Left cardiac atrium (tissue), 4 donors: ENCODE measurements around the gene NOC4L. TPM values are rescaled to one million over a fixed set of nuclear protein-coding genes. Genes with fewer than 3 reads are reported as not detected.

Experiments
- ATAC-seq, 2 donors: fragments of 200-7000 bp; cut with Tn5 transposase; one replicate each; pipeline ENCODE4 v1.9.1; 2020; ENCODE audit warnings: mild to moderate bottlenecking in 2 of 2, moderate library complexity in 2 of 2
- DNase-seq: peaks from one replicate; pipeline ENCODE4 v3.0.0-alpha.2; 2020
- intact Hi-C, 2 donors: fragments of 100-400 bp; cut with DNase I; formaldehyde crosslinking; loops; one replicate each; pipeline versions ENCODE4 v1.14.1 to v1.15.1; 2022 to 2023
- total RNA-seq, 2 donors: library from RNA; stranded (reverse); fragmentation: NEBNext Ultra II Directional; extraction: Animal tissue kit (Norgen Biotek cat#: 25700); gene quantifications; one replicate each; pipeline ENCODE4 v1.2.1, GENCODE V29; 2021
- donor health status: DM: no; HTN: yes; CAD: no.
- donor health status: DM: no; HTN: yes; CAD: no; lungs with severe emphysema.
- donor health status: DM: yes; HTN: yes; CAD: no.
- donor health status: Dilated cardiomyopathy.

The NOC4L gene
- total RNA-seq, 2 donors from 2014 or later: 8.4 to 10.9 TPM

GRCh38 chr12:132175496-132176384, 31.5 kb downstream of the NOC4L start:
- ATAC-seq (no peak), DNase-seq (peak; percentile 8)
- intact Hi-C loops: no loop called here

- intact Hi-C loops: no loop called here
- ATAC-seq: no peak
- DNase-seq: peak; percentile 13
Measured at GRCh38 chr12:132176385-132176919, 32.2 kb downstream of the NOC4L start.

GRCh38 chr12:132176920-132177551, 32.8 kb downstream of the NOC4L start:
- intact Hi-C loops: no loop called here
- no peak for ATAC-seq
- DNase-seq: peak; percentile 5

GRCh38 chr12:132178316-132178715, 34.1 kb downstream of the NOC4L start:
- intact Hi-C loops: no loop called here
- DNase-seq (no peak), ATAC-seq (no peak)

GRCh38 chr12:132178801-132179401, 34.6 kb downstream of the NOC4L start:
- DNase-seq (no peak), ATAC-seq (no peak)
- intact Hi-C loops: no loop called here

GRCh38 chr12:132179431-132180362, 35.4 kb downstream of the NOC4L start:
- no peak for DNase-seq

GRCh38 chr12:132180648-132181546, 36.6 kb downstream of the NOC4L start:
- DNase-seq: peak; percentile 11
- no peak for ATAC-seq

More at GRCh38 chr12:132179431-132180362, 35.4 kb downstream of the NOC4L start:
- intact Hi-C loops: no loop called here
- ATAC-seq: no peak

GRCh38 chr12:132181570-132182200, 37.4 kb downstream of the NOC4L start:
- intact Hi-C loops: no loop called here
- ATAC-seq: no peak
- DNase-seq: no peak

More at GRCh38 chr12:132180648-132181546, 36.6 kb downstream of the NOC4L start:
- intact Hi-C loops: no loop called here

GRCh38 chr12:132182206-132182710, 38.0 kb downstream of the NOC4L start:
- ATAC-seq (no peak), DNase-seq (no peak)

GRCh38 chr12:132182711-132183365, 38.6 kb downstream of the NOC4L start:
- DNase-seq (no peak), ATAC-seq (no peak)
- intact Hi-C loops: no loop called here

More at GRCh38 chr12:132182206-132182710, 38.0 kb downstream of the NOC4L start:
- intact Hi-C loops: no loop called here

- intact Hi-C loops: no loop called here
- no peak for DNase-seq
Measured at GRCh38 chr12:132185705-132186104, 41.4 kb downstream of the NOC4L start.

GRCh38 chr12:132186208-132186856, 42.1 kb downstream of the NOC4L start:
- no peak for ATAC-seq
- DNase-seq: no peak
- intact Hi-C loops: no loop called here

More at GRCh38 chr12:132185705-132186104, 41.4 kb downstream of the NOC4L start:
- no peak for ATAC-seq

- intact Hi-C loops: no loop called here
- DNase-seq (no peak), ATAC-seq (no peak)
Measured at GRCh38 chr12:132186857-132187620, 42.8 kb downstream of the NOC4L start.

- DNase-seq: no peak
- ATAC-seq: no peak
- intact Hi-C loops: no loop called here
Measured at GRCh38 chr12:132187646-132188450, 43.6 kb downstream of the NOC4L start.
